ENCODE results near the gene PPP2R5C.
"Not testable (repeated sequence)": the region's sequence is repeated elsewhere in the genome, so short reads cannot be mapped to it uniquely, and the experiment has no call there.

PPP2R5C gene

GRCh38 chr14:101719045-101719645 lies 42.4 kb upstream of the PPP2R5C start:
- no peaks in the 10 kb centered on the region for H3K4me1 ChIP-seq (ENCODE audit: control insufficient read depth, insufficient read depth, low read length)
- no peaks in the 10 kb centered on the region for H3K36me3 ChIP-seq (ENCODE audit: control insufficient read depth, insufficient read depth, low read length)
- no peak overlapping the region for H3K9ac ChIP-seq (ENCODE audit: low read length)
- H3K27ac ChIP-seq (ENCODE audit: low read depth, low read length): peak overlapping the region; percentile 40
- no peak overlapping the region for H3K4me3 ChIP-seq (ENCODE audit: low read length)
- no peaks in the 10 kb centered on the region for H3K27me3 ChIP-seq (ENCODE audit: control insufficient read depth, insufficient read depth, low read length)

GRCh38 chr14:101719708-101720107 lies 41.8 kb upstream of the PPP2R5C start:
- no peak overlapping the region for H3K4me3 ChIP-seq (ENCODE audit: low read length)
- no peaks in the 10 kb centered on the region for H3K4me1 ChIP-seq (ENCODE audit: control insufficient read depth, insufficient read depth, low read length)
- H3K27ac ChIP-seq (ENCODE audit: low read depth, low read length): no peak overlapping the region
- no peaks in the 10 kb centered on the region for H3K27me3 ChIP-seq (ENCODE audit: control insufficient read depth, insufficient read depth, low read length)
- H3K36me3 ChIP-seq (ENCODE audit: control insufficient read depth, insufficient read depth, low read length): no peaks in the 10 kb centered on the region
- H3K9ac ChIP-seq (ENCODE audit: low read length): no peak overlapping the region

GRCh38 chr14:101721111-101721510 lies 40.4 kb upstream of the PPP2R5C start:
- no peaks in the 10 kb centered on the region for H3K27me3 ChIP-seq (ENCODE audit: control insufficient read depth, insufficient read depth, low read length)
- no peaks in the 10 kb centered on the region for H3K36me3 ChIP-seq (ENCODE audit: control insufficient read depth, insufficient read depth, low read length)
- no peak overlapping the region for H3K27ac ChIP-seq (ENCODE audit: low read depth, low read length)
- H3K4me3 ChIP-seq (ENCODE audit: low read length): no peak overlapping the region
- no peaks in the 10 kb centered on the region for H3K4me1 ChIP-seq (ENCODE audit: control insufficient read depth, insufficient read depth, low read length)
- no peak overlapping the region for H3K9ac ChIP-seq (ENCODE audit: low read length)

- Histone ChIP-seq H3K4me1 (ENCODE audit: control insufficient read depth, insufficient read depth, low read length) (no peaks in the 10 kb centered on the region), H3K4me3 (ENCODE audit: low read length) (peak overlapping the region; percentile 49), H3K36me3 (ENCODE audit: control insufficient read depth, insufficient read depth, low read length) (no peaks in the 10 kb centered on the region), H3K27me3 (ENCODE audit: control insufficient read depth, insufficient read depth, low read length) (no peaks in the 10 kb centered on the region), H3K9ac (ENCODE audit: low read length) (no peak overlapping the region), H3K27ac (ENCODE audit: low read depth, low read length) (no peak overlapping the region)
These were observed 39.4 kb upstream of the PPP2R5C start for GRCh38 chr14:101721951-101722661.

- Histone ChIP-seq H3K27ac (ENCODE audit: low read depth, low read length) (no peak overlapping the region), H3K36me3 (ENCODE audit: control insufficient read depth, insufficient read depth, low read length) (no peaks in the 10 kb centered on the region), H3K9ac (ENCODE audit: low read length) (no peak overlapping the region), H3K4me3 (ENCODE audit: low read length) (no peak overlapping the region), H3K4me1 (ENCODE audit: control insufficient read depth, insufficient read depth, low read length) (no peaks in the 10 kb centered on the region), H3K27me3 (ENCODE audit: control insufficient read depth, insufficient read depth, low read length) (no peaks in the 10 kb centered on the region)
These were observed 38.4 kb upstream of the PPP2R5C start for GRCh38 chr14:101723061-101723595.

- H3K9ac ChIP-seq (ENCODE audit: low read length); H3K36me3 ChIP-seq (ENCODE audit: control insufficient read depth, insufficient read depth, low read length); H3K4me1 ChIP-seq (ENCODE audit: control insufficient read depth, insufficient read depth, low read length); H3K27me3 ChIP-seq (ENCODE audit: control insufficient read depth, insufficient read depth, low read length); H3K27ac ChIP-seq (ENCODE audit: low read depth, low read length); H3K4me3 ChIP-seq (ENCODE audit: low read length): not testable (repeated sequence)
These were observed 35.9 kb upstream of the PPP2R5C start for GRCh38 chr14:101725652-101726051.

GRCh38 chr14:101726295-101726953 lies 35.1 kb upstream of the PPP2R5C start:
- no peaks in the 10 kb centered on the region for H3K27me3 ChIP-seq (ENCODE audit: control insufficient read depth, insufficient read depth, low read length)
- H3K9ac ChIP-seq (ENCODE audit: low read length): no peak overlapping the region
- no peaks in the 10 kb centered on the region for H3K4me1 ChIP-seq (ENCODE audit: control insufficient read depth, insufficient read depth, low read length)
- no peak overlapping the region for H3K4me3 ChIP-seq (ENCODE audit: low read length)
- no peak overlapping the region for H3K27ac ChIP-seq (ENCODE audit: low read depth, low read length)
- H3K36me3 ChIP-seq (ENCODE audit: control insufficient read depth, insufficient read depth, low read length): no peaks in the 10 kb centered on the region

GRCh38 chr14:101726954-101727302 lies 34.6 kb upstream of the PPP2R5C start:
- no peak overlapping the region for H3K27ac ChIP-seq (ENCODE audit: low read depth, low read length)
- no peaks in the 10 kb centered on the region for H3K27me3 ChIP-seq (ENCODE audit: control insufficient read depth, insufficient read depth, low read length)
- H3K4me1 ChIP-seq (ENCODE audit: control insufficient read depth, insufficient read depth, low read length): no peaks in the 10 kb centered on the region
- H3K9ac ChIP-seq (ENCODE audit: low read length): no peak overlapping the region
- H3K36me3 ChIP-seq (ENCODE audit: control insufficient read depth, insufficient read depth, low read length): no peaks in the 10 kb centered on the region
- H3K4me3 ChIP-seq (ENCODE audit: low read length): no peak overlapping the region

- H3K4me3 ChIP-seq (ENCODE audit: low read length): no peak overlapping the region
- H3K36me3 ChIP-seq (ENCODE audit: control insufficient read depth, insufficient read depth, low read length): no peaks in the 10 kb centered on the region
- no peaks in the 10 kb centered on the region for H3K4me1 ChIP-seq (ENCODE audit: control insufficient read depth, insufficient read depth, low read length)
- H3K9ac ChIP-seq (ENCODE audit: low read length): no peak overlapping the region
- no peaks in the 10 kb centered on the region for H3K27me3 ChIP-seq (ENCODE audit: control insufficient read depth, insufficient read depth, low read length)
- no peak overlapping the region for H3K27ac ChIP-seq (ENCODE audit: low read depth, low read length)
These were observed 33.7 kb upstream of the PPP2R5C start for GRCh38 chr14:101727611-101728366.

GRCh38 chr14:101728367-101728742 lies 33.2 kb upstream of the PPP2R5C start:
- no peak overlapping the region for H3K27ac ChIP-seq (ENCODE audit: low read depth, low read length)
- H3K27me3 ChIP-seq (ENCODE audit: control insufficient read depth, insufficient read depth, low read length): no peaks in the 10 kb centered on the region
- no peak overlapping the region for H3K9ac ChIP-seq (ENCODE audit: low read length)
- no peaks in the 10 kb centered on the region for H3K36me3 ChIP-seq (ENCODE audit: control insufficient read depth, insufficient read depth, low read length)
- no peaks in the 10 kb centered on the region for H3K4me1 ChIP-seq (ENCODE audit: control insufficient read depth, insufficient read depth, low read length)
- H3K4me3 ChIP-seq (ENCODE audit: low read length): no peak overlapping the region

- no peaks in the 10 kb centered on the region for H3K27me3 ChIP-seq (ENCODE audit: control insufficient read depth, insufficient read depth, low read length)
- H3K4me3 ChIP-seq (ENCODE audit: low read length): no peak overlapping the region
- H3K27ac ChIP-seq (ENCODE audit: low read depth, low read length): no peak overlapping the region
- H3K4me1 ChIP-seq (ENCODE audit: control insufficient read depth, insufficient read depth, low read length): no peaks in the 10 kb centered on the region
- no peak overlapping the region for H3K9ac ChIP-seq (ENCODE audit: low read length)
- no peaks in the 10 kb centered on the region for H3K36me3 ChIP-seq (ENCODE audit: control insufficient read depth, insufficient read depth, low read length)
These were observed 32.1 kb upstream of the PPP2R5C start for GRCh38 chr14:101729382-101729781.

- H3K27ac ChIP-seq (ENCODE audit: low read depth, low read length); H3K27me3 ChIP-seq (ENCODE audit: control insufficient read depth, insufficient read depth, low read length); H3K9ac ChIP-seq (ENCODE audit: low read length); H3K4me1 ChIP-seq (ENCODE audit: control insufficient read depth, insufficient read depth, low read length); H3K36me3 ChIP-seq (ENCODE audit: control insufficient read depth, insufficient read depth, low read length); H3K4me3 ChIP-seq (ENCODE audit: low read length): not testable (repeated sequence)
These were observed 31.4 kb upstream of the PPP2R5C start for GRCh38 chr14:101730157-101730556.

All from rectal smooth muscle tissue (tissue), 1 donor.